ENCODE data around the gene ACLY.

The ACLY gene

DNA sequence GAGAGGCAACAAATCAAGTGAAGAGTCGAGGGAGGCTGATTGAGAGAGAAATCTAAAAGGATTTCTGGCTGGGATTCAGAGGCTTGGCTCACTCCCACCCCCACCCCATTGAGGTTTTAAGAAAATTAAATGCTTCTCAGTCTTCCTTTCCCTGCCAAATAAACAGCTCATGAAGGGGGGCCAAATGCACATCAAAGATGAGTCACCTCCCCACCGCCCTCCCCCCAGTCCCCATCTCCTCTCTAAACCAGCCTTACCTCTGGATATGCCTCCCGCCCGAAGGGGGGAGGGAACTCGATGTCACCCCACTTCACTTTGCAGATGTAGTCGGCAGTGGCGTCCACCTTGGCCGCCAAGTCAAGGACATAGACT, 11.6 kb downstream of the ACLY start:
- ATAC-seq (no peak), DNase-seq (ENCODE audit: low spot score in 2 of 2) (no peak)
- Mint-ChIP-seq H3K4me3 (no peak overlapping the region), H3K9me3 (no peaks in the 10 kb centered on the region), H3K27ac (peak overlapping the region; percentile 76), H3K4me1 (peaks cover 11% of the 10 kb centered on the region), H3K36me3 (peaks cover 98% of the 10 kb centered on the region)

DNA sequence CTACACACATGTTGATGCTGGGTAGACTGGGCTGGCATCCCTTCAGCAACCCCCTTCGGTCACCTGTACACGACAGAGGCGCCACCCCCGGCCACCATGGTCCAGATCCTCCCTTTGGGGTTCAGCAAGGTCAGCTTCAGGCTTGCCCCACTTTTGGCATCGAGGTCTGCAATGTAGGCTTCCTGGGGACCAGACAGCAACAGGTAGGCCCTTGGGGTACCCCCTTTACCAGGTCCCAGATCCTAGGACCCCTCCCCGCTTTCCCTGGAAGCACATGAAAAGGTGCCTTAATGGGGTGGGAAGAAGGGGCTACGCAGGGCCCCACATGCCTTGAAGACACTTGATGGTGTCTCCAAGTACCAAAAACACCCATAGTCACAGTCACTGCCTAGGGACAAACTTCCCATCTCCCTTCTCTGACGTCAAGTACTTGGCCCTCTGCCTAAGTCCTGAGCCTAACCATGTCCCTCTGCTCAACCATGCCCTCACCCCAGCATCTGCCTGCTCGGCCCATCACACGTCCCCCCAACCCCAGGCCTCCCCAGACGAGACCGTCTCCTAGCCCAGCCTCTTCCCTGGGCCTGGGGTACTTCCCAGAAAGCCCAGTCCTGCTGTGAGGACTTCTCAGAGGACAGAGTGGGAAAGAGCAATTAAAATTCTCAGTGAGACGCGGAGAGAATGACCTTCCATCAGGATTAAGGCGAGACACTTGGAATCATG, 12.1 kb downstream of the ACLY start:
- no peak for DNase-seq (ENCODE audit: low spot score in 2 of 2)
- Mint-ChIP-seq H3K36me3 (peaks cover 98% of the 10 kb centered on the region), H3K27ac (peak overlapping the region; percentile 76), H3K4me1 (peaks cover 11% of the 10 kb centered on the region), H3K4me3 (no peak overlapping the region), H3K9me3 (no peaks in the 10 kb centered on the region)
- no peak for ATAC-seq

DNA sequence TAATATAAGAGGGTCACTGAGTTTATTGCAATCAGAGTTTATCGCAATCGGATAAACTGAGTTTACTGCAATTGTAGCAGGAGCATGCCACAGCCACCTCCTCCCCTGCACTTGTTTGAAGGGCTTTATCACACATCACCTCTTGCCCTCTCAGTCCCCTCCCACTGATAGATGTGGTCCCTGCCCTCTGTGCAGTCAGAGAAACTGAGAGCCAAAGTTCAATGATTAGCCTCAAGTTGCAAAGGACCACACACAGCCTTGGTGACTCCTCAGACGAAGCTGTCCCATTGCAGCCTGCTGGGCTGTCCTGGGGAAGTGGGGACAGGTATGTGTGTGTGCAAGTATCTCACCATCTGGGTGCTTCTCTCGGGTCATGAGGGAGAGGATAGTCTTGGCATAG, 13.6 kb downstream of the ACLY start:
- Mint-ChIP-seq H3K36me3 (peaks cover 98% of the 10 kb centered on the region), H3K4me1 (peaks cover 11% of the 10 kb centered on the region), H3K27ac (no peak overlapping the region), H3K9me3 (no peaks in the 10 kb centered on the region), H3K4me3 (no peak overlapping the region)
- no peak for ATAC-seq
- no peak for DNase-seq (ENCODE audit: low spot score in 2 of 2)

DNA sequence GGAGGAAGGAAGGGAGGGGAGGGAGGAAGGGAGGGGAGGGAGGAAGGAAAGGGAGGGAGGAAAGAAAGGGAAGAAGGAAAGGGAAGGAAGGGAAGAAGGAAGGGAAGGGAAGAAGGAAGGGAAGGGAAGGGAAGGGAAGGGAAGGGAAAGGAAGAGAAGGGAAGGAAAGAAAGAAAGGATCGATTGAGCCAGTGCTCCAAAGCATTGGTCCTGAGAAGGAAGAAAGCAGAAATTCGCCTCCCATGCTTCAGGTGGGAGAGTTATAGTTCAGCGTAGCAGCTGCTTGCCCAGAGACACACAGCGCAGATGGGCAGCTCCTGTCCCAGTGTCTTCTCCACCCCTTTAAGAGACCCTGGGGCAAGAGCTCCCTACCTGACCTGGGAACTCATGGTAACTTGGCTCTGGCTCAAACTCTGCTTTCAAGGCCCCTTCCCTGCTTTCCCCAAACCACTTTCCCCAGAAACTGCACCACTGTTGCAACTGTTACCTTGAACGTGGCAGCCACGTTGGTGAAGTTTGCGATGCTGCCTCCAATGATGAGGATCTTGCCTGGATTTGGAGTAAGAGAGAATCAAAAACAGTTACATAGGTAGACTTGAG, 14.4 kb downstream of the ACLY start:
- ATAC-seq (no peak), DNase-seq (ENCODE audit: low spot score in 2 of 2) (no peak)
- no peak overlapping the region for H3K4me3 Mint-ChIP-seq
- peak overlapping the region; percentile 26 for H3K27ac Mint-ChIP-seq
- H3K9me3 Mint-ChIP-seq: no peaks in the 10 kb centered on the region
- peaks cover 98% of the 10 kb centered on the region for H3K36me3 Mint-ChIP-seq
- peaks cover 11% of the 10 kb centered on the region for H3K4me1 Mint-ChIP-seq

DNA sequence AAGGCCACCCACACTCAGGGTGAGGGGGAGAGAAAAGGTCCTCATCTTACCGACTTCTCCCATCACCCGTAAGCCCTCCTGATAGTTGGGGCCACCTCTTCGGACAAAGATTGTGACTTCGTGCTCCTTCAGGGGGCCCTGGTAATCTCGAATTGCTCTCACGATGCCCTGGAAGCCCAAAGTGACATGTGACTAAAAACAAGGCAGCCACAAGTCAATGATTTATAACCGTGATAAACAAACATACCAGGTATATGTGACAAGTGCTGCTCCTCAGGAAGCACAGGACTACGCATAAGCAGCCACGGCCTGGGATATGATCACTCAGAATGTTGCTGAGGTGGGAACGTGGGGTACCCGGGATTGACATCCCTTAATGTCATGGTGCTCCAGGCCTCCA, 17.1 kb downstream of the ACLY start:
- H3K4me3 Mint-ChIP-seq: no peak overlapping the region
- no peaks in the 10 kb centered on the region for H3K9me3 Mint-ChIP-seq
- peaks cover 2% of the 10 kb centered on the region for H3K4me1 Mint-ChIP-seq
- peaks cover 98% of the 10 kb centered on the region for H3K36me3 Mint-ChIP-seq
- ATAC-seq (no peak), DNase-seq (ENCODE audit: low spot score in 2 of 2) (no peak)
- H3K27ac Mint-ChIP-seq: peak overlapping the region; percentile 50

DNA sequence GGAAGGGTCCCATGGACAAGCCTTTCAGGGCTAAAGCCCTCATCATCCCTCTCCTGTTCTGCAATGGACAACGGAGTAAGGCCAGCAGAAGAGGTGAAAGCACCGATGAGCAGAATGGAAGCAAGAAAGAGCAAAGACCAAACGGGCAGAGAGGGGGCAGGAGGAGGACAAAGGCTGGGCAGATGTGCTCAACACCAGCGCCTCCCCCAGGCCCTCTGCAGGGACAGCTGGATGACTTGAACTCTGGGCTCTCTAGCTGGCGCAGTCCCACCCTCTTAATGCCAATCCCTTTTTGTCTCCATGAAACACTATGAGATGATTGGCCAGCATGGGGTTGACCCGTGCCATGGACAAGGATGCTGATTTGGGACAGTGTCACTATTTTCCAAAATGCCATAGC, 22.0 kb downstream of the ACLY start:
- Mint-ChIP-seq H3K4me1 (no peaks in the 10 kb centered on the region), H3K27ac (peak overlapping the region; percentile 61), H3K36me3 (peaks cover 100% of the 10 kb centered on the region)

DNA sequence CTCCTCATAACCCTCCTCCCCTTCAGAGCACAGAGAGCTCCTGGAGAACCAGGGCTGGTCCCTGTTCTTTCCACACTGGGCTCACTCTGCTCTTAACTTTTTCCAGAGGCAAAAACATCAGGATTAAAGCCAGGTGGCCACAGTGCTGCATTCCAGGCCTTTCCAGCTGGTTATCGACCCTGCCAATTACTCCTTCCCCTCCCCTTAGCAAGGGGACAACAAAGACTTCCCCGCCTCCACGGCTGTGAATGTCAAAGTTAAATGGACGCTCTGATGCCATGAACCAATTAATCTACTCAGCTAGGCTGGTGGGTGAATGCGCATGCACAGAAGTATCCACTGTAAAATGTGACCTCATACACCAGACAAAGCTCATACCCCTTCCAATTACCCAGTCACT, 23.1 kb downstream of the ACLY start:
- Mint-ChIP-seq H3K36me3 (peaks cover 100% of the 10 kb centered on the region), H3K4me3 (no peak overlapping the region), H3K9me3 (no peaks in the 10 kb centered on the region), H3K4me1 (no peaks in the 10 kb centered on the region), H3K27ac (peak overlapping the region; percentile 61)
- DNase-seq (ENCODE audit: low spot score in 2 of 2) (no peak), ATAC-seq (no peak)

More for the DNA sequence above, 22.0 kb downstream of the ACLY start:
- ATAC-seq: no peak
- Mint-ChIP-seq H3K4me3 (no peak overlapping the region), H3K9me3 (no peaks in the 10 kb centered on the region)
- DNase-seq (ENCODE audit: low spot score in 2 of 2): no peak

DNA sequence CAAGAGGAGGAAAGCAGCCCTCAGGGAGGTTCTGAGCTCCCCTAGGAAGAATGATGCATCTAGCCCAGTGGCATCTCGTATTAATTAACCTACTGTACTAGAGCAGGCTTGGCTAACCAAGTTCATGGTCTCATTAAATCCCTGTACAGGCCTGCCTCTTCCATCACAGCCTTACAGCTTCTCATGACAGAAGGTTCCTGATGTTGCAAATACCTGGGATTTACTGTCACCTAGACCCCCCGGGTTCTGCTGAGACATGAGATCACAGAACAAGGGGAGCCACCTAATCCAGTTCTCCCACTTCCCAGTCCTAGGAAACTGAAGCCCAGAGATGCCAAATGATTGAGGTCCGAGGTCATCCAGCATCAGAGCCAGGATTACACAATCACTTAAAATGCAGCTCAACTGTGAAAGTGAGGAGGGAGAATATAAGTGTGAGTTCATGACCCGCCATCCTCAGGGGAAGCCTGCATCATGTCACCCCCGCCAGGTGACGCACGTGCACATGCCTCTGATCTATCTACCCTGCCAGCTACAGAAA, 23.9 kb downstream of the ACLY start:
- Mint-ChIP-seq H3K36me3 (peaks cover 100% of the 10 kb centered on the region), H3K4me1 (no peaks in the 10 kb centered on the region), H3K4me3 (no peak overlapping the region), H3K27ac (no peak overlapping the region), H3K9me3 (no peaks in the 10 kb centered on the region)
- no peak for ATAC-seq
- no peak for DNase-seq (ENCODE audit: low spot score in 2 of 2)

DNA sequence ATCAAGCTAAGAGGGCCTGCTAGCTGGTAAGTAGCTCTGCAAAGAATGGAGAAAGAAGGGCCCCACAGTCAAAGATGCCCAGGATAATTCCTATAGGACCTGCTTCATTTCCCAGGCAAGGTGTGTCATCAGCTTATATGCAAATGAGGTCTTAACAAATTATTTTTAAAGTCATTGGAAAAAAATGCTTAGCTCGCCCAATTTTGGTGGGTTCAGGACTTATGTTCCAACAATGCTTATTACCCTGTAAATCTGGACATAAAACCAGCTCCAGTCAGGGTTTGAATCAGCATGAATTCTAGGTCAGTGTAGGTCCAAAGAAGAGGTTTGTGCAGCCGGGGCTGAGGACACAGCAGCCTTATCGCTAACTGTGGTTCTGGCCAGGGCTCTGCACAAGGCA, 25.4 kb downstream of the ACLY start:
- Mint-ChIP-seq H3K27ac (no peak overlapping the region), H3K36me3 (peaks cover 100% of the 10 kb centered on the region), H3K4me3 (no peak overlapping the region)

DNA sequence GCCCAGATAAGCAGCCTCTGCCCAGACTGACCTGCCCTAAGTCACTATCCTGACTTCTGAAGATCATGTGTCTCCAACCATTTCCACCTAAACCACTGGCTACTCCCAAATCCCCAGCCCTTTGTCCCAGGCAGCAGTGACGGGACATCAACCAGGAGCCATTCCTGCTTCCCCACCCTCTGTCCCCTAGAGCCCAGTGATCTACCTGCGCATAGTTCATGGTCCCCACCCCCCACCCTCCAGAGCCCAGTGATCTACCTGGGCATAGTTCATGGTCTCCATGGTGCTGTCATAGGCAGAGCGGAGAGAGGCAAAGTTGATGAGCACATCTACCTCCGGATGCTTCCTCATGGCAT, 26.8 kb downstream of the ACLY start:
- Mint-ChIP-seq H3K27ac (no peak overlapping the region), H3K4me3 (no peak overlapping the region), H3K36me3 (peaks cover 100% of the 10 kb centered on the region), H3K9me3 (no peaks in the 10 kb centered on the region), H3K4me1 (no peaks in the 10 kb centered on the region)
- DNase-seq (ENCODE audit: low spot score in 2 of 2): no peak
- no peak for ATAC-seq

More for the DNA sequence above, 25.4 kb downstream of the ACLY start:
- Mint-ChIP-seq H3K9me3 (no peaks in the 10 kb centered on the region), H3K4me1 (no peaks in the 10 kb centered on the region)
- DNase-seq (ENCODE audit: low spot score in 2 of 2) (no peak), ATAC-seq (no peak)

DNA sequence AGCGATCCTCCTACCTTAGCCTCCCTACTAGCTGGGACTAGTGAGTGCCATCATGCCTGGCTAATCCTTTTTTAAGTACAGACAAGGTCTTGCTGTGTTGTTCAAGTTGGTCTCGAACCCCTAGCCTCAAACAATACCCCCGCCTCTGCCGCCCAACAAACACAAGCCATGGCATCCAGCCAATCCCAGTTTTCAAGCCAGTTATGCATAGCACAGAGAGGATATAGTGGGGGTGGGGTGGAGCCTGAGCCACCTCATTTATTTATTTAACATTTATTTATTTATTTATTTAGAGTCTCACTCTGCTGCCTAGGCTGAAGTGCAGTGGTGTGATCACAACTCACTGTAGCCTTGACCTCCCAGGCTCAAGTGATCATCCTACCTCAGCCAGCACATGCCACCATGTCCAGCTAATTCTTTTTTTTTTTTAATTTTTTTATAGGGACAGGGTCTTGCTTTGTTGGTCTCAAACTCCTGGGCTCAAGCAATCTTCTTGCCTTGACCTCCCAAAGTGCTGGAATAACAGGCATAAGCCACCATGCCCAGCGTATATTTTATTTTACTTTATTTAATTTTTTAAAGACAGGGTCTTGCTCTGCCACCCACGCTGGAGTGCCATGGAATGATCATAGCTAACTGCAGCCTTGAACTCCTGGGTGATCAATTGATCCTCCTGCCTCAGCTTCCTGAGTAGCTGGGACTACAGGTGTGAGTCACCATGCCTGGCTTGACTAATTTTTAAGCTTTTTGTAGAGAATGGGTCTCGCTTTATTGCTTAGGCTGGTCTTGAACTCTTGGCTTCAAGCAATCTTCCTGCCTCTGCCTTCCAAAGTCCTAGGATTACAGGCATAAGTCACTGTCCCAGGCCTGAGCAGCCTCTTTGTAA, 27.4 kb downstream of the ACLY start:
- no peak overlapping the region for H3K27ac Mint-ChIP-seq
- ATAC-seq: no peak
- H3K36me3 Mint-ChIP-seq: peaks cover 100% of the 10 kb centered on the region
- no peak for DNase-seq (ENCODE audit: low spot score in 2 of 2)
- H3K4me1 Mint-ChIP-seq: no peaks in the 10 kb centered on the region
- no peaks in the 10 kb centered on the region for H3K9me3 Mint-ChIP-seq
- no peak overlapping the region for H3K4me3 Mint-ChIP-seq

DNA sequence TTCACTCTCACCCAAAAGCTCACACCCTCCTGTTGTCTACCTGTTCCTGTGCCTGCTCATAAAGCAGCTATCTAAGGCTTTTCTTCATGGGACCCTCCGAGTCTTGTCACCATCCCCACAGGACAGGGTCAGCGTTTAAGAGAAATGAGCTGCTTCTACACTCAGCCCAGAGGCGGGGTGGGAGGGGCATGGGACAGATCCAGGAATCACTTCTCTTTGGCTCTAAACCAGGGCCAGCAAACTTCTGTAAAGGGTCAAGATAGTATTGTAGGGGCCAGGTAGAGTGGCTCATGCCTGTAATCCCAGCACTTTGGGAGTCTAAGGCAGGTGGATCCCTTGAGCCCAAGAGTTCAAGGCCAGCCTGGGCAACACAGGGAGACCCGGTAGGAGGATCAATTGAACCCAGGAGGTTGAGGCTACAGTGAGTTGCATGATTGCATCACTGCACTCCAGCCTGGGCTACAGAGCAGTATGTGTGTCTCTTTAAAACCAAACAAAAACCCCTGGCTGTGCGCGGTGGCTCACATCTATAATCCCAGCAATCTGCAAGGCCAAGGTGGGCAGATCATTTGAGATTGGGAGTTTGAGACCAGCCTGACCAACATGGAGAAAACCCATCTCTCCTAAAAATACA, 30.3 kb downstream of the ACLY start:
- no peaks in the 10 kb centered on the region for H3K4me1 Mint-ChIP-seq
- DNase-seq (ENCODE audit: low spot score in 2 of 2) (no peak), ATAC-seq (no peak)
- peaks cover 100% of the 10 kb centered on the region for H3K36me3 Mint-ChIP-seq
- H3K27ac Mint-ChIP-seq: no peak overlapping the region
- H3K4me3 Mint-ChIP-seq: no peak overlapping the region
- H3K9me3 Mint-ChIP-seq: no peaks in the 10 kb centered on the region

DNA sequence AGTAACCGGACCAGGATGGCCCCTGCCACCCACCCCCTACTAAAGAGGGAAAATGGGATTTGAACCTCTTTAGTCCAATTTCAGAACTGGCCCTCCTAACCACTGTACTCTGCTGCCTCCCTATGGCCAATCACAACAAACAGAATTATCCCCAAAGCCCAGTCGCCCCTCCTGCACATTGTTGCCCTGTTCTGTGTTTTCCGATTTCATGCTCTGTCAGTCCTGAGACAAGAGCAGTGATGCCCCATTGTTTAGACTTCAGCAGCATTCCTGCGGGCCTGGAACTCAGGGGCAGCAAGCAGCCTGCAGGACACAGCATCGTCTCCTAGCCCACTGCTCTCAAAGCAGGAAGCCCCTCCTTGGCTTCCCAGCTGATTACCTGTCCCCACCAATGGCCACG, 33.0 kb downstream of the ACLY start:
- no peaks in the 10 kb centered on the region for H3K9me3 Mint-ChIP-seq

DNA sequence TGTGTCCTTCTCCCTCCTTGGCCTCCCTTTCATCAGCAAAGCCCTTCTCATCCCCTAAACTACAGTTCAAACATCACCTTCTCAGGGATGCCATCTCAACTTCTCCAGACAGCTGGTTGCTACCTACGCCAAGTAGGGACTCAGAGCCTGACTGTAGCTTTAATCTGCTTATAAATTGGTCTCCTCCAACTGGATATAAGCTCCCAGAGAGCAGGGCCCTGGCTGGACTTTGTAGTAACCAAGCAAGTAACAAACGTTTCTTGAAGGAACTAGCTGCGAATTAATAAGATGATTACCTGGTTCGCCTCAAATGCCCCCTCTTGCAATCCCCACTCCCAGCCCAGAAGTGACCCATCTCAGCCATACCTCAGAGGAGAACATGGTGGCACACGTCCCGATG, 36.0 kb downstream of the ACLY start:
- no peak for ATAC-seq
- no peak overlapping the region for H3K27ac Mint-ChIP-seq
- no peaks in the 10 kb centered on the region for H3K4me1 Mint-ChIP-seq
- DNase-seq (ENCODE audit: low spot score in 2 of 2): no peak
- peaks cover 100% of the 10 kb centered on the region for H3K36me3 Mint-ChIP-seq
- no peaks in the 10 kb centered on the region for H3K9me3 Mint-ChIP-seq
- no peak overlapping the region for H3K4me3 Mint-ChIP-seq

More for the DNA sequence above, 33.0 kb downstream of the ACLY start:
- Mint-ChIP-seq H3K4me3 (no peak overlapping the region), H3K36me3 (peaks cover 100% of the 10 kb centered on the region), H3K27ac (no peak overlapping the region), H3K4me1 (no peaks in the 10 kb centered on the region)
- no peak for DNase-seq (ENCODE audit: low spot score in 2 of 2)
- no peak for ATAC-seq

DNA sequence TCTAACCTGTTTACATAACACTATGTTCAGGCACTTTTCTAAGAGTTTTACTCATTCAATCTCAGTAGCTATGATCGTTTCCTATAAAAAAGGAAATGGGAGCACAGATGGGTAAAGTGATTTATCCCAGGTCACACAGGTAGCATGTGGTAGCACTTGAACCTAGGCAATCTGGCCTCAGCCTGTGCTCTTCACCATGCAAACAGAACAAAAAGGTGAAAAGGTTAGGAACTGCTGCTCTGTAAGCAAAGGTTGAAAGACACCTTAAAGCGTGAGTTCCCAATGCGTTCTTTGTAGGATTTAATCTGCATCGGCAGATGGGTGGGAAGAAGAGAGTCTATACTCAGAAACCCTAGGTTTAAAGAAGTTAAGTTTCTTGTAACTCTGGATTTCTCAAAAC, 38.6 kb downstream of the ACLY start:
- no peak overlapping the region for H3K27ac Mint-ChIP-seq
- ATAC-seq: no peak
- H3K4me3 Mint-ChIP-seq: no peak overlapping the region
- H3K4me1 Mint-ChIP-seq: no peaks in the 10 kb centered on the region
- no peaks in the 10 kb centered on the region for H3K9me3 Mint-ChIP-seq
- H3K36me3 Mint-ChIP-seq: peaks cover 97% of the 10 kb centered on the region
- DNase-seq (ENCODE audit: low spot score in 2 of 2): no peak

Data from stimulated activated effector memory CD8-positive, alpha-beta T cell treated with anti-CD3 and anti-CD28 coated beads, Interleukin-12 subunit alpha, Interleukin-12 subunit beta, amount 100 ng/mL, for 72 hours (primary cell).